Stimulated activated CD8-positive, alpha-beta memory T cell treated with anti-CD3 and anti-CD28 coated beads, Interleukin-4, amount 100 ng/mL, for 48 hours (primary cell): ENCODE measurements around the gene TAOK2.

ENCODE experiments used
- DNase-seq: peaks from one replicate; pipeline ENCODE4 v3.0.0-alpha.2; 2020

The TAOK2 gene

DNA sequence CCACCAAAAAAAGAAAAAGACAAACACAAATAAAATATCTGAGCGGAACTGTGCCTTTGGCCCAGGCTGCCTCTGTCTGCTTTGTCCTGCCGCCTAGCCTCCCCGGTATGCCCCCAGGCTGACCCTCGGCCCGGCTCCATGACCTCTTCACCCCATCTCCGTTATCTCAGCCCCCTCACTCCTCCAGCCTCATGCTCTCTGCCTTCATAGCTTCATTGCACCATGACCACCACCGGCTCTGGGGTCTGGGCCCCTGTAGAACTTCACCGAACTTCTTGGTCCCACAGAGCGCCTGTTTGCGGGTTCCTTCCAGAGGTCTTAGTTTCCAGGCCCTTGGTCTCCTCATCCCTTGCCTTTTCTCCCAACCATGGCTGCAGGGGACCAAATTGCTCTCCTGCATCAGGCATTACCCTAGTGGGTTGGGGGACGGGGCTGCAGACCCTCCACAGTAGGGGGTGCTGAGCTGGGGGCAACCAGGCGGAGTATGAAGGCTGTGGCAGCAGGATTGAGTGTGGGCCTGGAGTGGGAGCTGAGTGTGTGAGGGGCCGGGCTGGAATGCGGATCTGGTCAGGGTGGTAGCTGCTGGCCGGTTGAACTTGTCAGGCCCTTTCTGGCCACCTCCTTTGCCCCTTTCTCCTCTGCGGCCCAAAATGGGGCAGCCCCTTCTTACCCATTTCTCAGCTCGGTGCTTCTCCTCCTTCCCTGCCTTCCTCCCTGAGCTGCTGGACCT, 14.8 kb downstream of the TAOK2 start:
- no peak for DNase-seq

DNA sequence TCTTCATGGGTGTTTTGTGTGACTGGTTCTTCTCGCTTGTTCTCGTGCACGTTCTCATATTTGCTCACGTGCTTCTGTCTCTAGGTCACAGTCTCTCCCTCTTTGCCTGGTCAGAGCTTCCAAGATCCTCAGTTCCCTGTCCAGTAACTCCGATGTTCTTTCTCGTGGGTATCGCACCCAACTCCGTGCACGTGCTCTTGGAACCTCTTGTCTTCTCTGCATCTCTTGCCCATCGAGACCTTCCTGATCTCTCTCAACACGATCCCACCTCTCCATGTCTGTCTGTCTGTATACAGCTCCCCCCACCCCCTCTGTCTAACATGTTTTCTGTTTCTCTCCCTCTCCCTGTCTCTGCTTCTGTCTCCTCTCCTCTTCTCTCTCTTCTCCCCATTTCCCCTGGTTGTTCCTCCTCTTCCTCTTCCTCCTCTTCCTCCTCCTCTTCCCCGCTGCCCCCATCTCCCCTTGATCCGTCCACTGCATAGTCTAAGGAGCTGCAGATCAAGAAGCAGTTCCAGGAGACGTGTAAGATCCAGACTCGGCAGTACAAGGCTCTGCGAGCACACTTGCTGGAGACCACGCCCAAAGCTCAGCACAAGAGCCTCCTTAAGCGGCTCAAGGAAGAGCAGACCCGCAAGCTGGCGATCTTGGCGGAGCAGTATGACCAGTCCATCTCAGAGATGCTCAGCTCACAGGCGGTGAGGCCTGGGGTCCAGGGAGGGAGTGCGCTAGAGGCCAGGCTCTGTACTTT, 15.6 kb downstream of the TAOK2 start:
- DNase-seq = no peak

DNA sequence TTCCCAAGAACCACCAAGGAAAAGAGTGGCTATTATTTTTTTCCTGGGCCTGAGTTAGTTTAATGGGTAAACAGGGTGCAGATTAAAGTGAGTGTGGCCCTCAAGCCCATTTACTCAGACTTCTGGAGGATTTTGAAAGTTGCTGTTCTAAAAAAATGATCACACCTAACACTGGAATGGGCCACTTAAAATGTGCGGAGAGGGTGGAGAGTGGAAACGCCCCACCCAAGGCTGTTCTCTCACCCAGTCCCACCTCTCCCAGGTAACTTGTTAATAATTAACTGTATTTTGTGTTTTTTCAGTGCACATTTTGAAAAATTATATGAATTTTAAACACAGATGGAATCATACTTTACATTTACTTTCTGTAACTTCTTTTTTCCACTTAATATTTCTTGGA, 16.4 kb downstream of the TAOK2 start:
- no peak for DNase-seq

DNA sequence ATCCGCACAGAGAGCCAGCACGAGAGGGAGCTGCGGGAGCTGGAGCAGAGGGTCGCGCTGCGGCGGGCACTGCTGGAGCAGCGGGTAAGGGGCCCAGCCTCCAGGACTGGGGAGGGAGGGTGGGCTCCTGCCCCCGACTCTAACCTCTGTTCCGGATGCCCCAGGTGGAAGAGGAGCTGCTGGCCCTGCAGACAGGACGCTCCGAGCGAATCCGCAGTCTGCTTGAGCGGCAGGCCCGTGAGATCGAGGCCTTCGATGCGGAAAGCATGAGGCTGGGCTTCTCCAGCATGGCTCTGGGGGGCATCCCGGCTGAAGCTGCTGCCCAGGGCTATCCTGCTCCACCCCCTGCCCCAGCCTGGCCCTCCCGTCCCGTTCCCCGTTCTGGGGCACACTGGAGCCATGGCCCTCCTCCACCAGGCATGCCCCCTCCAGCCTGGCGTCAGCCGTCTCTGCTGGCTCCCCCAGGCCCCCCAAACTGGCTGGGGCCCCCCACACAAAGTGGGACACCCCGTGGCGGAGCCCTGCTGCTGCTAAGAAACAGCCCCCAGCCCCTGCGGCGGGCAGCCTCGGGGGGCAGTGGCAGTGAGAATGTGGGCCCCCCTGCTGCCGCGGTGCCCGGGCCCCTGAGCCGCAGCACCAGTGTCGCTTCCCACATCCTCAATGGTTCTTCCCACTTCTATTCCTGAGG, 17.4 kb downstream of the TAOK2 start:
- DNase-seq = no peak

DNA sequence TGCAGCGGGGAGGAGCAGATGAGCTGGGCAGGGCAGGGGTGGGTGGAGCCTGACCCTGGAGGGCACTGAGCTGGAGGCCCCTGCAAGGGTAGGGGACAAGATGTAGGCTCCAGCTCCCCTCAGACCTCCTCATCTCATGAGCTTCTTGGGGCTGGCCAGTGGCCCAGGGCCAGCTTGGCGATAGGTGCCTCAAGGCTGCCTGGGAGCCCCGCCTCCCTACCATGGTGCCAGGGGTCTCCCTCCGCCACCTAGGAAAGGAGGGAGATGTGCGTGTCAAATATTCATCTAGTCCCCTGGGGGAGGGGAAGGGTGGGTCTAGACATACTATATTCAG, 17.9 kb downstream of the TAOK2 start:
- DNase-seq = no peak

DNA sequence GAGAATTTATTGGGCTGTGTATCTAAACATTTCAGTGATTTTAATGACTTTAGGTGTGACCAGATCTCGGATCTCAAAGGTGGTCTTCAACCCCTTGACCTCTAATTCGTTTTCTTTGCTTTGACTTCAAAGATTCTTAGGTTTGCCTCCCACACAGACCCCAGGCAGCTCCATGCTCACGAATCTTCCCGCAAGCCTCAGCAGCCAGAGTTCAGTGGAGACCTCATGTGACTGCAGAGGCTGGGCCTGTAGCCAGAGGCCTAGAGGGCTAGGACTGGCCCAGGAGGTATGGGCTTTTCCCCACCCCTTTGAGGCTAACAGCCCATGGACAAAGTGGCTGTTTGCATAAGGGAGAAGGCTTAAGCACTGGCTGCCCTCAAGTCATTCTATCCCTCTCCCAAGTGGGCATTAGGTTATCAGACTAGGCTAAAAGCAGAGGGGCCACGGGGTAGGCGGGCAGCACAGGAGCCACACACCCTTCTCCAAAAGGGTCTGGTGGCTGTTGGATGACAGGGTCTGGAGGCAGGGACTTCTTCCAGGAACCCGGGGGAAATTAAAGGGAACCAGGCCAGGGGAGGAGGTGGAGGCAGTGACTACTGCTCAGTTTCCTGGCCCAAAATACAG, 18.8 kb downstream of the TAOK2 start:
- no peak for DNase-seq

DNA sequence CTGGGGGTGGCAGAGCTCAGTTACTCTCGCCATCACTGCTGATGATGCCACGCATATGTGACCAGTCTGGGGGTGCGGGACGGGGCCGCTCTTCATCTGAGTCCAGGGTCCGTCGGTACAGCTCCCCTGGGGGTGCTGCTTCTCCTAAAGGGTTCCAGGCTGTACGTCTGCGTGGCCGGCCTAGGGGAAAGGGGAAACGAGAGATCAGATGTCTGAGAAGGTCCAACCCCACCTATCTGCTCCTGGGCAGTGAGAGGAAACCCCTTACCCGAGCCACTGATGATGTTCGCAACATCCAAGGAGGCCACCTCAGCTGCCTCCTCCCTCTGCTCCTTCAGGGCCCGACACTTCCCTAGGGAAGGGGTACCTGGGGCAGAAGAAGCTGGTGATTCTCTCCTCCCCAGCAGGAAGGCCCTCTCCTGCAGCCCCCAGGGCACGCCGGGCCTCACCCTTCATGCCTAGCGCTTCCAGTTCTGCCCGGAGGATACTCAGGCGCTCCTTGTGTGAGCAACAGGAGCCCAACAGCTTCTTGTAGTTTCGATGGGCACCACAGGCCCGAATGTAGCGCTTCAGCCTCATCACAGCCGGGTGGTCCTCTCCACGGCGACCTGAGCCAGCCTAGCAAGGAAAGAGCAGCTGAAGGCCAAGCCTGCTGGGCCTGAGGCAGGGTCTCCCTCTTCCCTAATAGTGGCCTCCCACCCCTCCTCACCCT, 19.7 kb downstream of the TAOK2 start:
- DNase-seq = no peak

DNA sequence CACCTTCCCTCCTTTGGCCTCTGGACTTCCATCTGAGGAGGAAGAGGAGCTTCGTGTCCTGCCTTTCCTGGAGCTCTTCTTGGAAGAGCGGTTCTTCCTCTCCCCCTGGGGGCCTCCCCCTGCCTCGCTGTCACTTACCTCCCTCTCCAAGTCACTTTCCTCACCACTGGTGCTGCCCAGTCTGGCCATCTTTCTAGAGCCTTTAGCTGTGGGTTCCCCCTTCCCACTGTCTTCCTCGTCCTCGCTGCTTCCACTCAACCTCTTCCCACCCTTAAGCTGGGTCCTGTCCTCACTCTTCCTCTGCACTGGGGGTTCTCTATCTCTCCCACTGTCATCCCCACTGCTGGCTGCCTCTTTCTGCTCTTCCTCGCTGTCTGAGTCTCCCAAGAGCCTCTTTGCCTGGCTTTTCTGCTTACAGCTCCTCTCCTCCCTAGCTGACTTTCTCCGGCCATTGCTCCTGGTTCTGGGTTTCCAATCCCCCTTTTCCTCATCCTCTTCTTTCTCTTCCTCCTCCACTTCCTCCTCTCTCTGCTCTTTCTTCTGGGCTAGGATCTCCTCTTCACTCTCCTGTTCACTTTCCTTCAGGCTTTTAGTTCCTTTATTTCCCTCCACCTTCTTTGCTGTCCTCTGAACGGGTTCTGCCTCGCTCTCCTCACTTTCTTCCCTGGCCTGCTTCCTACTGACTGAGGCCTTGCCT, 20.4 kb downstream of the TAOK2 start:
- no peak for DNase-seq

DNA sequence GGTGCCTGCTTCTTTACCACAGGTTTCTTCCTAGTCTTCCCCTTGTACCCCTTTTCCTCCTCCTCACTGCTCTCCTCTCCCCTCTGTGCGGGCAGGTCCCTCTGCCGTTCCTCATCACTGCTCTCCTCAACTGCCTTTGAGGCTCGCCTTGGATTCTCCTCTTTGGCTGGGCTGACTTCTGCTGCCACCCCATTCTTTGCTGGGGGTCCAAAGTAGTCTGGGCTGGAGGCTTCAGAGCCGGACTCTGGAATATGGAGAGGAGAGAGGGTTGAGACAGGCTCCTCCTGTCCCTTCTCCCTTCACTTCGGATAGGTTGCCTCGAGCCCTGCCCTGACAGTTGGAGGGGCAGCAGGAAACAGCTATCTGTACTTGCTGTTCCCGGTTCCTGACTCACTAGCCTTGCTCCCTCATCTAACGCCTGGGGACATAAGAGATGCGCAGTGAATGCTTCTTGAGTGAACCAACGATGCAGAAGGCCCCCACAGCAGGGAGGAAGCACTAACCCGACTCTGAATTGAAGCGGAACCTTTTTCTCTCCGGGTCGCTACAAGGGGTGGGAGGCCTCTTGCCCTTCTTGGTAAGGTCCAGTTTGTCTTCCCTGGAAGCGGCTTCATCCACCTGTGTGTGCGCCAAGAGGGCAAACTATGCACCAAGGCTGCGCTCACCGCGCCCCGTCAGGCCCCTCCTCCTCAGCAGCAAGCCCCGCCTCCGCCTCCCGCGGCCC, 21.1 kb downstream of the TAOK2 start:
- DNase-seq = peak; percentile 85

DNA sequence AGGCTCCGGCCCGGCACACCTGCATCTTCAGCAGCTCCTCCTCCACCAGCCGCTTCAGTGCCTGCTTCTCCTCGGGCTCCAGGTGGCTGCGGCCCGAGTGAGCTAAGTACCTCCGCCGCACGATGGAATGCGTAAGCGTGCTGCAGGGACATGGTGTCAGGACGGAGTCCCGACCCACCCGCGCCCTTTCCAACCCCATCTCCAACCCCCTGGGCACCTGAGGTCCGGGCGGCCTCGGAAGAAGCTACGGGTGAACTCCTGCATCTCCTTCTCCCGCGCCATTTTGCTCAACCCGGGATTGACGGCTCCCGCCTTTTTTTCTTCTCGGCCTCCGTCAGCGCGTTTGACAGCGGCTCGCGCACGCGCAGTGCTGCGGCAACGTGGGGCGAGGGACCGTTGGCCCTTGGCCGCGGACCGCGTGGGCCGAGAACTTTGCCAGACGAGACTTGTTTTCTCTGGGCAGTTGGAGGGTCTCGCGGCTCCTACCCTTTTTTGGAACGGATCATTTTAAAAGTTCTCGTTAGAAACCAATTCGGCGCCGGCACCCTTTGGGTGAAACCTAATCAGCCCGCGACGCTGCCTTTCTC, 21.7 kb downstream of the TAOK2 start, which contains the start of gene HIRIP3:
Gene HIRIP3 (minus strand): TSS at position 294 of the 587 bp plus-strand sequence. CDS start 12 bp downstream, at position 282.
- DNase-seq = peak; percentile 91

DNA sequence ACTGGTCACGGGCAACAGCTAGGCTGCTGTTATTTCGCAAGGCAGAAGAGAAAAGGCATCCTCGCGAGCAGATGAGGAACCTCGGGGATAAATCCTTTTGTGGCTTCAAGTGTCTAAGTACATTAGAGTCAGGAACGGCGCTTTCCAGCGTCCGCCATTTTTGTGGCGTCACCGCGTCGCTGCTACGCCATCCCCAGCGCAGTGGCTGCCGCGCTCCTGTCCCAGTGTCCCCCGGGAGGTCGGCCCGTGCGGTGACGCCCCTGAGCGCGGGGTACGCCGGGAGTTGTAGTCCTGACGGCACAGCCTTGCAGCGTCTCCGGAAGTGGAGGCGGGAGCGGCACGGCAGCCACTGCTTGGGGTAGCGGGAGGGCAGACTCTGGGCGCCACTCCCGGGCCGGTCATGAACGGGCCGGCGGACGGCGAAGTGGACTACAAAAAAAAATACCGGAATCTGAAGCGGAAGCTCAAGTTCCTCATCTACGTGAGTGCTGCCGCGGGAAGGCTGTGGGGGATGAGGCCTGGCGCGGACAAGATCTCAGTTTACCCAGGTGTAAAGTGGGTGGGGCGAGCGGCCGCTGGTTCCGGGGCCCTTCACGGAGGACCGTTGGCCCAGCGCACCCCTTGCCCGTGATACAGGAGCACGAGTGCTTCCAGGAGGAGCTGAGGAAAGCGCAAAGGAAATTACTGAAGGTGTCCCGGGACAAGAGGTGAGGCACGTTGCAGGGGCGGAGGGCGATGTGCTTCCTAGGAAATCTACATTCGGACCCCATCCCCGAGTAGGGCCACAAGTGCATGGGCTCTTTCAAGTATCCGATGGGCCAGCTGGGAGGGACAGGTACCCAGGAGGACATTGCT, 22.5 kb downstream of the TAOK2 start, which contains the start of gene INO80E:
Gene INO80E (plus strand): TSS at position 331 of the 855 bp plus-strand sequence. CDS start 70 bp downstream, at position 401.
- DNase-seq = peak; percentile 100

DNA sequence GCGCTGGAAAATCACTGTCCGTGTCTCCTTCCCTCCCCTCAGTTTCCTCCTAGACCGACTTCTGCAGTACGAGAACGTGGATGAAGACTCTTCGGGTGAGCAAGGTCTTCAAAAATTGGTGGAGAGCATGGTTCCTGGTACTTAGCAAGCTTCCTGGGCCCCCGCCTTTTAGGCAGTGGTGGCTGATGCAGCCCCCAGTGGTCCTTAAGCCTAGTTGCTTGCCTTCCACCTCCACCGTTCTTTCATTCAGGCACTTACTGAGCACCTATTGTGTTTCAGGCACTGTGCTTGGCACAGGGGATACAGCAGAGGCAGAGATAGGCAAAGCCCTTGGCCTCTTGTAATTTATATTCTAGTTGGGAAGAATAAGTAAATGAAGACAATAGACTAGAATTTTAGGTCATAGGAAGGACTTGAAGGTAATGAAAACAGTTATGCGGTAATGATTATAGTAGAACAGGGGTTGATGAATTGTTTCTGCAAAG, 23.1 kb downstream of the TAOK2 start:
- no peak for DNase-seq

DNA sequence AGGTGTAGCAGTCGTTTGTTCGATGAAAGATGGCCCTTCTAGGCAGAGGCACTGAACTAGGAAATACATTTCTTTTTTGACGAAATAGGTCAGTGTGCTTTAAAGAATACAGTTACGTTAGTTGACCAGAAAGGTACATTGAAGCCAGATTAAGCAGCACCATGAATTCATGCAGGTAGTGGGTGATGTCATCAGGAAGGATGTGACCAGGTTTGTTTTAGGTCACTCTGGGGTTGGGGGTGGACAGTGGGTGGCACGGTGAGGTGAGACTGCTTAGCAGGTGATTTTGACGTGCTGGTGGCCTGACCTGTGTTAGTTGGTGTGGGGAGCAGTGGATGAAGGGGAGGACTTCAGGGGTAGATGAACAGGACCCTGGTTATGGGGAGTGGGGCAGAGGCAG, 25.9 kb downstream of the TAOK2 start:
- DNase-seq = no peak

DNA sequence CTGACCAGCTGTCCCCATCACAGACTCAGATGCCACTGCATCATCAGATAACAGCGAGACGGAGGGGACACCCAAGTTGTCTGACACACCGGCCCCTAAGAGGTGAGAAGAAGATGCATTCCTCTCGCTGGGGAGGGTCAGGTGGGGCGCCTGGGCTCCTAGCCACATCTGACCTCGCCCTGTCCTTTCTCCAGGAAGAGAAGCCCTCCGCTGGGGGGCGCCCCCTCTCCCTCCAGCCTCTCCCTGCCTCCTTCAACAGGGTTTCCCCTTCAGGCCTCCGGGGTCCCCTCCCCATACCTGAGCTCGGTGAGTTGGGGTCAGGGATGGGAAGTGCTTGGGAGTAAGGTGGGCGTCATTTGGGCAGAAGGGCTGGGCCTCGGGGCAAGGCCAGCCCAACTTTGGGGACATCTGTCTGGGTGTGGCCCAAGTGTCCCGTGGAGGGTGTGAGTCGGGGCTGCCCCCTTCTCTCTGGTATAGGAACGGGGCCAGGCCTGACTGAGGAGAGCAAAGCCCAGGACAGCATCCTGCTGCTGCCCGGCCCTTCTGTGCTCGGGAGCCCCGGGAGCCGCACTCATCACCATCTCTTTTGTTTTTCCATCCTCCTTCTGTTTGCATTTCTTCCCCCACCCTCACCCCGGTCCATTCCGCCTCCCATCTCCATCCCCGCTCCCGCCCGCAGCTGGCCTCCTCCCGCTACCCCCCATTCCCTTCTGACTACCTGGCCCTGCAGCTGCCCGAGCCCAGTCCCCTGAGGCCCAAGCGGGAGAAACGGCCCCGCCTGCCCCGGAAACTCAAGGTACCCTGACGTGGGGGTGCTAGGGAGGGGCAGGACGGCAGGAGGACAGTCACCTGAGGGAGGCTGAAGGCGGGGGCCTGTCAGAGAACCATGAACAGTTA, 27.3 kb downstream of the TAOK2 start:
- DNase-seq = no peak

DNA sequence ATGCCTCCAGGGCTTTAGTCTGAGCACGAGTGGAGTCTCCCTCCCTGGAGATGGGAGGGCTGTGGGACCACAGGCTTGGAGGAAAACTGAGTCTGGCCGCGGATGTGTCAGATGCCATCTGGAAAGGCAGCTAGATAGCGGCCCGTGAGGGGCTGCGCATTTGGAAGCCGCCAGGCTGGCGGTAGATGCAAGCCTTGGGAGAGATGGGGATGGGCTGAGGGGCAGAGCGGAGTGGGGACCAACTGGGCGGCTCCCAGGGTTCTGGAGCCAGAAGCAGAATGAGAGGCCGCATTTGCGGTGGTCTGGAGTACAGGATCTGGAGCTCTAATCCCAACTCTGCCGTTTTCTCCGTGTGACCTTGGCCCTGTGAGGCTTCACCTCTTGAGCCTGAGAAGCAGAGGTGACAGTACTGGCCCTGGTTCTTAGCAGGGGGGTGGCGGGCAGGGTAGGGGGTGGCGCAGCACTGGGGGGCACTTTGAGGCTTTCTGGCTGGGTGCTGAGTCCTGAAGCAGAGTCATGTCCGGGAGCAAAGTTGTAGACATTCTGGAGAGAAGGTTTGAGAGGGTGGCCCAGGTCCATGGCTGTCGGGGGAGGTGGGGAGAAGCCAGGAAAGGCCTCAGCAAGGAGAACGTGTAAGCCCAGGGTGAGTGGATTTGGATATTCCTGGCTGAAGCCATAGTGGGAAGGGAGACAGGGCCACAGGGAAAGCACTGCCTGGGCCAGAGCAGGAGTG, 29.1 kb downstream of the TAOK2 start:
- no peak for DNase-seq

DNA sequence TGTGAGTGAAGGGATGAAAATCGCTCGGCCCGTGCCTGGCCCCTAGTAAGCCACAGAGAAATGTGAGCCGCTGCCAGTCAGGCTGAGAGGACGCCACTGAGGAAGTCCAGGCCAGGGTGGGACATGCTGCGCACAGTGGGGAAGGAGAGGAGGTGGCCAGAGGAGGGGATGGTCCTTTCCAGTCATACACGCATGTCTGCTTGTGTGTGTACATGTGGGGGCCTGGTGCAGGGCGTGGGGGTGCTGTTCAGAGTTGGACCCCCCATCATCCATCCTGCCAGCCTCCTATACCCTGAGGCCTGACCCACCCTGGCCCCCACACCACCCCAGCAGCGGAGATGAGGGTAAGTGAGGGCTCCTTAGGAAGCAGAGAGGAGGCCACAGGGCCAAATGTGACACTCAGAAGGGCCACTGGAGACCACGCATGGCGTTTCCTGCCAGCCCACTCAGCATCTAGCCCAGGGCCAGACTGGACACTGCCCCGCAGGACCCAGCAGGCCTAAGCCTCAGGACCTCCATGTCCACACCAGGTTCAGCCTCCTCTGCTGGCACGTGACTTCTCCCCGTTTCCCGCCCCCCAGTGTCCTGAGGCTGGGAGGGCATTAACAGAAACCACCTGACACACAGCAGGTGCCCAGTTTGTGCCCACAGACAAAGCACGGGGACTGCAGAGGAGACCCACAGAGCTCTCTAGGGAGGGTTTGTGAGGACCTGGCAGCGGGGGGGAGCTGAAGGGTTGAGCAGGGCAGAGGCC, 30.2 kb downstream of the TAOK2 start:
- DNase-seq = no peak

DNA sequence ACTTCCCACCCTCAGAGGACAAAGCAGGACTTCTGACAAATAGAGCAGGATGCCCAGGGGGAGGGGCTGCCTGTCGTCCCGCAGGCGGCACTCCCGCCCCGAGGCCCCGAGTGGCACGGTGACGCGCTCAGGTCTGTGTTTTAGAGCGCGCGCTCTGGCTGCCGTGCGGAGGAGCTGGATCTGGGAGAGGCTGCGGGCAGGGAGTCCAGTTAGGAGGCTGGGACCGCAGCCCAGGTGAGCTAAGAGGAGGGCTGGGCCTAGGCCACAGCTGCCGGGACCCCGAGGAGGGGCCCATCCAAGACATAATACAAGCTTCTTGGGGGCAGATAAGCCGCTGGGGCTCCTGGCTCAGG, 30.7 kb downstream of the TAOK2 start:
- DNase-seq = no peak
